NCI-H524 (cell line): ENCODE data around the gene SLC37A4.
A peak's percentile ranks its signal among the peaks of the same experiment; 100 is the strongest.
"Not testable (repeated sequence)": the region's sequence is repeated elsewhere in the genome, so short reads cannot be mapped to it uniquely, and the experiment has no call there.

ENCODE experiments used
- DNase-seq, 2 experiments: peaks; one replicate each; lab custom pipeline; 2025; lab: John Stamatoyannopoulos, UW

Gene SLC37A4

GRCh38 chr11:119030329-119031047, at the start of gene SLC37A4:
TSS of gene SLC37A4 (minus strand) at chr11:119030877.
- peak; percentile 92 to 96 for DNase-seq

- no peak for DNase-seq
These were observed 48.2 kb upstream of the SLC37A4 start for GRCh38 chr11:119078675-119079420.

- DNase-seq, result no peak
These were observed 47.2 kb upstream of the SLC37A4 start for GRCh38 chr11:119077839-119078238.

- peak; percentile 84 to 95 for DNase-seq
These were observed 36.9 kb upstream of the SLC37A4 start, which contains the start of gene VPS11 for GRCh38 chr11:119067371-119068222. TSS of gene VPS11 (plus strand) at chr11:119067818. CDS start at chr11:119067824, 6 bp downstream.

DNA sequence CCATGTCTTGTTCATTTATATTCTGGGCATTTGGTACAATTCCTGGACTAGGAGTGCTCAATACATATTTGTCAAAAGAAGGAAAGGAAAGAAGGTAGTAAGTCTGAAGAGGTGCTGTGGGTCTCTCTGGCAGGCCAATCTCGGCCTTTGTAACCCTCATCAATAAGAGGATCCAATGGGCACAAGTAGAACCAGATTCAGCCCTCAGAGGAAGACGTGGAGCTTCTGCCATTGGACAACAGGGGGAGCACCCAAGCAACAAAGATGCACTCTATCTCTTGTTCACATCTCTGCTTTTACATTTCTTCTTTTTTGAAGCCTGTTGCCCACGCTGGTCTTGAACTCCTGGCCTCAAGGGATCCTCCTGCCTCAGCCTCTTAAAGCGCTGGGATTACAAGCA, 34.7 kb upstream of the SLC37A4 start:
- DNase-seq, result peak in 1 of 2 experiments; percentile 36

DNA sequence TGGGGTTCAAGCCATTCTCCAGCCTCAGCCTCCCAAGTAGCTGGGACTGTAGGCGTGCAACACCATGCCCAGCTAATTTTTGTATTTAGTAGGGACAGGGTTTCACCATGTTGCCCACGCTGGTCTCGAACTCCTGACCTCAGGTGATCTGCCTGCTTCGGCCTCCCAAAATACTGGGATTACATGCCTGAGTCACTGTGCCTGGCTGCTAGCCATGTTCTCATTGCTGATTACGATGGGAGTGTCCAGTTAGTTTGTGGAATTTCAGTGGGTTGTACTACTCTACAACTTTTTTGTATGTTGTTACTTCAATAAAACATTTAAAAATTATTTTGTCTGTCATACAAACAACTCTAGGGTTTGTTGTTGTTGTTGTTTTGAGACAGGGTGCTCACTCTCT, 32.1 kb upstream of the SLC37A4 start:
- no peak for DNase-seq

DNA sequence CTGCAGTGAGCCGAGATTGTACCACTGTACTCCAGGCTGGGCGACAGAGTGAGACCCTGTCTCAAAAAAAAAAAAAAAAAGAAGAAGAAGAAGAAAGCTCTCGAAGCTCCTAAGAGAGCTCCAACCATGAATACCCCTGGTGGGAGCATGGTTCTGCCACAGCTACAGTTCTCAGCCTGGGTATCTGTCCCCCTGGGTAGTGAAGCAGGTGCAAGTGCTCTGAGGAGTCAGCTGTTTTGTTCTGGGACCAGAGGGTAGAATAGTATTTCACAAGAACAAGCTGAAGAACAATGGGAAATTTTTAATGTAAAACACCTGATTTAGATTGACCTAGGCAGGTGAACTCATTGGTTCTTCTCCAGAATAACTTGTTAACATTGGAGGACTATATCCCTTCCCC, 30.6 kb upstream of the SLC37A4 start:
- no peak for DNase-seq

- DNase-seq, result not testable (repeated sequence)
These were observed 28.5 kb upstream of the SLC37A4 start for GRCh38 chr11:119059128-119059527.

DNA sequence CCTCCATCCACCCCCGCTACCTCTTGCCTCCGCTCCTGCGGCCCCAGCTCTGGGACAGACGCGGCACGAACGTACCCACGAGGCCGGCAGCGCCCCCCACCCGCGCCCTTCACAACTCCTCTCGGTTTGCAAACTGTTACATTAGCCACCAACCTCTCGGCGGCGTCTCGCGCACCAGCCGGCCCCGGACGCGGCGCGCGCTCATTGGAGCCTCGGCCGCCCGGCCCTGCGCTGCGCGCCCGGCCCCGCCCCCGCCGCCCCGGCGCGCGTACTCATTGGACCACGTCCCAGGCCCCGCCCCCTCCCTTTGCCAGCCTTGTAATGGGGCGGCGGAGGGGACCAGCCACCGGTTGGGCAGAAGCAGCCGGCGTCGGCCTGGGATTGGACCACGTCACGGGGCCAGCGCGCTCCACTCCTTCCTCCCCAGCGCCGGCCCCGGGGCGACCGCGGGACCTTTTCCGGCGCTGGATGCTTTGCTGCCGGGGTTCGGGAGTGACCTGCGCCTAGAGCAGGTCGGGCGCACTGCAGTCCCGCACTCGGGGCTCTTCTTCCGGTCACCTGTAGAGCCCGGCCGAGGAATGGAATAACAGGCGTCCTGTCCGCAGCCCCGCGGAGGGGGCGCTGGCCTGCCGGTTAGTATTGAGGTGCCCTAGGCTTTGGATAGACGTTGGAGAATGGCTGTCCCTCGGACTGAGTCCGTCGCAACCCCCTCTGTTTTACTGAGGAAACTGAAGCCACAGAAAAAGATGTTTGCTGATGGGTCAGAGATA, 26.5 kb upstream of the SLC37A4 start, which contains the start of gene HYOU1:
Gene HYOU1 (minus strand): TSS at position 206 of the 770 bp plus-strand sequence. CDS start 1,045 bp downstream, outside the sequence.
- peak; percentile 89 to 92 for DNase-seq

DNA sequence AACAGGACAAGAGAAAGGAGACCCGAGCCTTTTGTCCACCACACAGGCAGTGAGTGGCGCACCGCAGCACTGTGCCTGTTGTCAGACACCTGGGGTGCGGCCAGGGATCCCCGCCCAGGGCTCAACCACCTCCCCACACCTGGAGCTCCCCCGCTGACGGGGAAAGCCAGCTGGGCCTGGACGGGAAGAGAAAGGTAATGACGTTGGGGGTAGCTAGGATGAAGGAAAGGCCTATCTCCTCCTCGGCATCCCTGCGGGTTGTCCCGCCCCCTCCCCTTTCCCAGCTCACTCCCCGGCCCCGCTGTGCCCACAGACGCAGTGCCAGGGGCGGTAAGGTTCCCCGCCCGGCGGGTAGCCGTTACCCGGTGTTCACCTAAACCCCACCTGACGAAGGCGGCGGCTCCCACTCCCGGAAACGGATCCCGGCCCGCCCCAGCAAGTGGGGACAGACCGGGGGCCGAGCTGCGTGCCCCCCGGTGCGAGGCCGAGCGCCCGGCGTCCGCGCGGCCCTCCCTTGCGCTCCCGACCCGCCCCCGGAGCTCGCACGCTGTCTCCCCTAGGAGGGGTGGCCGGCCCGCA, 25.8 kb upstream of the SLC37A4 start:
- DNase-seq, result peak in 1 of 2 experiments; percentile 41

GRCh38 chr11:119055901-119056300, 25.2 kb upstream of the SLC37A4 start:
- DNase-seq, result peak; percentile 8 to 12

DNA sequence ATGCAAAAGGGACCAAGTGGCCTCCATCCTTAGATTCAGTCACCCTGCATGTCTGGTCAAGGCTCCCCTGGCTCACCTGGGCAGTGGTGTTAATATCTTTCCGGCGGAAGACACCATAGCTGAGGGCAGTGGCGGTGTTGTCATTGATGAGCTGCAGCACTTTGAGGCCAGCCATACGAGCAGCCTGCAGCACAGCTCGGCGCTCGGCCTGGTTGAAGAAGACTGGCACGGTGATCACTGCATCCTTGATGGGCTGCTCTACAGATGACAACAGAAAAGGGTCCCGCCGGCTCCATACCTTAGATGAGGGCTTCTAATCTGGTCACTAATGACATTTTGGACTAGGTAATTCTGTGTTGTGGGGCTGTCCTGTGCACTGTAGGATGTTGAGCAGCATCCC, 23.7 kb upstream of the SLC37A4 start:
- no peak for DNase-seq

GRCh38 chr11:119052163-119052814, 21.6 kb upstream of the SLC37A4 start:
- DNase-seq, result no peak

- no peak for DNase-seq
These were observed 20.9 kb upstream of the SLC37A4 start for GRCh38 chr11:119051440-119052162.

GRCh38 chr11:119049081-119049480, 18.4 kb upstream of the SLC37A4 start:
- no peak for DNase-seq

DNA sequence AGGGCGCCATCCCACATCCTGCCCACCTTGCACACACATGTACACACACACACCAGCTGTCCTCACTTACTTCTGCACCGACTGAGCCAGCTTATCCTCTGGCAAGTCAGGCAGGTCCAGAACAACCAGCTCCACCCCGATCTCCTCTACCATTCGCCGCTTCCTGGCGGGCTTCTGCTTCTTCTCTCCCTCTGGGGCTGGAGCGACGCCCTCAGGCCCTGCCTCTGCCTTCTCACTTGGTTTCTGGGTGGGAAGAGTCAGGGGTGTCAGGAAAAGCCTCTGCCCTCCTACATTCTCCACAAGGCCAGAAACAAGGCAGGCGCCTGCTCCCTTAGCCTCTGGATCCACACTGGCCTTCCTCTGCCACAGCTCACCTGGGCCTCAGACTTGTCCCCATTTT, 18.0 kb upstream of the SLC37A4 start:
- no peak for DNase-seq

GRCh38 chr11:119047205-119047604, 16.5 kb upstream of the SLC37A4 start:
- DNase-seq, result no peak

- DNase-seq, result no peak
These were observed 15.8 kb upstream of the SLC37A4 start for GRCh38 chr11:119046489-119046888.

DNA sequence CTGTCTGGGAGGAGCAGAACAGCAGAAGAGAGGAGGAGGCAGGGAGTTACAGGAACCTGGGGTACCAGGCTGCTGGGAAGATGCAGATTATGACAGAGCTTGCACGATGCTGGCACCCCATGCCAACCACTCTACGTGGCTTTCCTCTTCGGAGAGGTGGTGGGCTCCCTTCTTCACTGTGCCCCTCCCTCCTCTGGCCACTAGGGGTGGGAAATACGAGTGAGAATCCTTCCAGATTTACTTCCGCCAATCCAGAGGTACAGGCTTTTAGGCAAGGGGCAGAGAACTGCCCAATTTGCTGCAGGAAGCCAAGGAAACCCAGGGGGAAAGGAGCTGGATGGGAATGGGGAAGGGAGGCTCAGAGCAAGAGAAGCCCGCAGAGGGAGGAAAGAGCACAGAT, 14.0 kb upstream of the SLC37A4 start:
- no peak for DNase-seq

GRCh38 chr11:119042927-119043326, 12.2 kb upstream of the SLC37A4 start:
- no peak for DNase-seq
